Osteoblast (primary cell): ENCODE data around the gene APC2. TPM values are rescaled to one million over a fixed set of nuclear protein-coding genes. Genes with fewer than 3 reads are reported as not detected.
A peak's percentile ranks its signal among the peaks of the same experiment; 100 is the strongest.

ENCODE experiments used
- DNase-seq: peaks from one replicate; pipeline ENCODE4 v3.0.0; 2011; ENCODE audit warnings: low spot score, mixed read lengths; ENCODE audit not compliant: insufficient read length; ENCODE audit errors: missing footprints
- H2AFZ ChIP-seq: 2 replicates; pipeline ENCODE4 v1.6.0; 2011; ENCODE audit warnings: mild to moderate bottlenecking, low read length
- H3K27ac ChIP-seq: 2 replicates; pipeline ENCODE4 v1.5.1; 2011; ENCODE audit warnings: mild to moderate bottlenecking, low read depth, low read length, moderate library complexity
- H3K27me3 ChIP-seq: 2 replicates; pipeline ENCODE4 v1.6.0; 2012; ENCODE audit warnings: mild to moderate bottlenecking, control low read depth, inconsistent platforms, low read length, moderate library complexity; ENCODE audit not compliant: insufficient read depth
- H3K36me3 ChIP-seq: 2 replicates; pipeline ENCODE4 v1.5.1; 2011; ENCODE audit warnings: mild to moderate bottlenecking, low read length, control low read depth, moderate library complexity; ENCODE audit not compliant: insufficient read depth
- H3K4me1 ChIP-seq: 2 replicates; pipeline ENCODE4 v1.5.1; 2011; ENCODE audit warnings: mild to moderate bottlenecking, low read length, control low read depth, moderate library complexity; ENCODE audit not compliant: insufficient read depth
- H3K4me2 ChIP-seq: 2 replicates; pipeline ENCODE4 v1.6.0; 2011; ENCODE audit warnings: mild to moderate bottlenecking, low read length; ENCODE audit not compliant: insufficient read depth
- H3K4me3 ChIP-seq: fragments of 200-600 bp; sonication (generic); 3 replicates; pipeline ENCODE4 v1.5.1; 2012; ENCODE audit warnings: mild to moderate bottlenecking, low read length, inconsistent platforms; ENCODE audit not compliant: insufficient read depth
- H3K79me2 ChIP-seq: 2 replicates; pipeline ENCODE4 v1.6.0; 2012; ENCODE audit warnings: mild to moderate bottlenecking, low read length, control low read depth, inconsistent platforms; ENCODE audit not compliant: insufficient read depth
- H3K9me3 ChIP-seq: 2 replicates; pipeline ENCODE4 v1.5.1; 2011; ENCODE audit warnings: low read depth, low read length, control low read depth
- H4K20me1 ChIP-seq: 2 replicates; pipeline ENCODE4 v1.6.0; 2012; ENCODE audit warnings: mild to moderate bottlenecking, low read length, control low read depth; ENCODE audit not compliant: insufficient read depth
- total RNA-seq: library from RNA; depleted of rRNA; stranded (reverse); fragments of >200 nt; gene quantifications from 2 replicates; pipeline ENCODE4 v1.2.3, GENCODE V29; 2012
- TF ChIP-seq, protein P1 (sequence below): IDR thresholded peaks from 2 replicates; pipeline ENCODE4 v1.5.1; 2011; ENCODE audit warnings: mild to moderate bottlenecking, low read depth, low read length, moderate library complexity; ENCODE audit errors: extremely low read depth

Gene APC2
- total RNA-seq, 1 donor: 0.36 TPM

DNA sequence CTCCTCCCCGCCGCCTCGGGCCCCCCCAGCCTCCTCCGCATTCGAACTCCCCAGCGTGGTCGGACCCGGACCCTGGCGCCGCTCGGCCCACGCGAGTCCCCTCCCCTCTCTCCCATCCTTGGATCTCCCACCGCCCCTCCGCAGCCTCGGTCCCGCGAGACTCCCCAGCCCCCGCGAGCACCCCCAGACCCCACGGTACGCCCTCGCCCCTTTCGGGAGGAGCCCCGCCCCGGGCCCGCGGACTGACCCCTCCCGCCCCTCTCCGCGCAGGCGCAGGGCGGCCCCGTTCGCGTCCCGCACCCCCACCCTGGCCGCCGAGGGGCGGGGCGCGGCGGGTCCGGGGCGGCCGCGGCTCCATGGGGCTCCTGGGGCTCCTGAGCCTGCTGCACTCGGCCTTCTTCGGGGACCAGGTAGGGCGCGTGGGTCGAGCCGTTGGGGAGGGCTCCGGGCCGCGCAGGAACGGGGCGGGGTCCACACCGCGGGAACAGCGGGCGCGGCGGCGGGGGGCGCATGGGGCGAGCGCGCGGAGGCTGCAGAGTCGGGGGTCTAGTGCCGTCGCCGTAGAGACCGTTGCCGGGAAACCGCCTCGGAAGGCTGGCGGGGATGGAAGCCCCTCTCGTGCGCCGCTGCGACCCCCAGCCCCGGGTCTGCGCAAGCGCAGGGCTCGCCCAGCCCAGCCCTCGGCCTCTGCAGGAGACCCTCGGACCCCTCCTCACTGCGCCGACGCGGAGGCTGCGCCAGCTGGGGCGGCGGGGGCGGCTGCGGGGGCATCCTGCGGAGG lies 3.8 kb upstream of the APC2 start:
- Histone ChIP-seq H3K4me3 (no peak overlapping the region), H4K20me1 (peaks cover 52% of the 10 kb centered on the region)

DNA sequence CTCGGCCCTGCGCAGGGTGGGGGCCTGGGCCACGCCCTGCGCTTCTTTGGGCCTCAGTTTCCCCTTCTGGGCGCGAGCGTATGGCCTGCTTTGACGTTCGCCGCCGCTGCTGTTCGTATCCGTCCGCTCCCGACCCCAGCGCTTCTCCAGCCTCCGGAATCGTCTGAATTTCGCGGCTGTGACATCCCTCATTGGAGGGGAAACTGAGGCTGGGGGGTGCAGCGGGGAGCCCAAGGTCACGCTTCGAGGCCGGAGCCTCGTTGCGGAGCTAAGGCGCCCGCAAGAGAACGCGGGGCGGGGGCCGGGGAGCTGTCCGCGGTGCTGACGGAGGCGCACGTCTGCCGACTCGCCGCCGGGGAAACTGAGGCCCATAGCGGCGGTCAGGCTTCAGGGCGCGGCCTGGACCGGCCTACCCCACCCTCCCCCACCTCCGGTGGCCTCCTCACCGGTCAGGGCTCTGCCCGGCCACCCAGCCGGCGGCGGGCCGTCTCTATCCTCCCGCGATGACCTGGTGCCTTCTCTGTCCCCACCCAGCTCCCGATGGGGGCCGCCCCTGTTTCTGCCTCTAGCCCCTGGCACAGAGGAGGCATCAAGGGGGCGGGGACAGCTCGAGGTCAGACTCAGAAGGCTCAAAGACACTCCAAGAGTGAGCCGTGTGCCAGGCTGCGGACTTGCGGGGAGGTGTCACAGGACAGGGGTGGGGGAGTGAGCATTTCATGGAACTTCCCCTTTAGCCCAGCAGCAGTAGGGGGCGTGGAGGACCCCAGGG lies 3.0 kb upstream of the APC2 start:
- peaks cover 60% of the 10 kb centered on the region for H3K27me3 ChIP-seq
- peak; percentile 93 for DNase-seq
- H3K79me2 ChIP-seq: peaks cover 2% of the 10 kb centered on the region
- H3K9me3 ChIP-seq: no peaks in the 10 kb centered on the region
- no peak overlapping the region for H3K4me2 ChIP-seq
- H3K4me1 ChIP-seq: peaks cover 3% of the 10 kb centered on the region
- no peak overlapping the region for H3K4me3 ChIP-seq
- no peak overlapping the region for H3K27ac ChIP-seq
- H3K36me3 ChIP-seq: peaks cover 14% of the 10 kb centered on the region
- H4K20me1 ChIP-seq: peaks cover 44% of the 10 kb centered on the region
- H2AFZ ChIP-seq: no peak overlapping the region
- TF ChIP-seq, protein P1, sequence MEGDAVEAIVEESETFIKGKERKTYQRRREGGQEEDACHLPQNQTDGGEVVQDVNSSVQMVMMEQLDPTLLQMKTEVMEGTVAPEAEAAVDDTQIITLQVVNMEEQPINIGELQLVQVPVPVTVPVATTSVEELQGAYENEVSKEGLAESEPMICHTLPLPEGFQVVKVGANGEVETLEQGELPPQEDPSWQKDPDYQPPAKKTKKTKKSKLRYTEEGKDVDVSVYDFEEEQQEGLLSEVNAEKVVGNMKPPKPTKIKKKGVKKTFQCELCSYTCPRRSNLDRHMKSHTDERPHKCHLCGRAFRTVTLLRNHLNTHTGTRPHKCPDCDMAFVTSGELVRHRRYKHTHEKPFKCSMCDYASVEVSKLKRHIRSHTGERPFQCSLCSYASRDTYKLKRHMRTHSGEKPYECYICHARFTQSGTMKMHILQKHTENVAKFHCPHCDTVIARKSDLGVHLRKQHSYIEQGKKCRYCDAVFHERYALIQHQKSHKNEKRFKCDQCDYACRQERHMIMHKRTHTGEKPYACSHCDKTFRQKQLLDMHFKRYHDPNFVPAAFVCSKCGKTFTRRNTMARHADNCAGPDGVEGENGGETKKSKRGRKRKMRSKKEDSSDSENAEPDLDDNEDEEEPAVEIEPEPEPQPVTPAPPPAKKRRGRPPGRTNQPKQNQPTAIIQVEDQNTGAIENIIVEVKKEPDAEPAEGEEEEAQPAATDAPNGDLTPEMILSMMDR: no peak

More for the DNA sequence above, 3.8 kb upstream of the APC2 start:
- Histone ChIP-seq H3K9me3 (no peaks in the 10 kb centered on the region), H3K27me3 (peaks cover 52% of the 10 kb centered on the region), H3K36me3 (peaks cover 22% of the 10 kb centered on the region), H3K79me2 (peaks cover 9% of the 10 kb centered on the region), H3K4me2 (no peak overlapping the region), H3K27ac (no peak overlapping the region), H3K4me1 (peaks cover 3% of the 10 kb centered on the region), H2AFZ (no peak overlapping the region)
- DNase-seq: peak; percentile 92
- TF ChIP-seq, protein P1: no peak

DNA sequence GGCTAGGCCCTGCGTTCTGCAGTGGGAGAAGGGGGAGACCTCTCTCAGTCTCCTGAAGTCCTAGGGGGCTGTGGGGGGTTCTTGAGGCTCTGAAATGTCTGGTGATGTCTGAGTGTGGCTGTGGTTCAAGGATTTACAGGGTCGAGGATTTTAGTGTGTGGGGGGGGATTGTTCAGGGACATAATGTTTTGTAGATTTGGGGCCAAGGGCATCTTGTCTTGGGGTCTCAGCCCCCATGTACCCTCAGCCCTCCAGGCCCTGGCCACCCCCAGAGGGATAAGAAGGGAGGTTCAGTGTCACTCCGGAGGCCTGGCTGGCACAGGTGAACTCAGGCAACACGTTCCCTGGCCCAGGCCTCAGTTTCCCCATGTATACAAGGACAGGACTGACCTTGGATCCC lies 2.4 kb upstream of the APC2 start:
- Histone ChIP-seq H3K4me2 (no peak overlapping the region), H4K20me1 (peaks cover 41% of the 10 kb centered on the region), H3K79me2 (no peaks in the 10 kb centered on the region), H3K4me3 (no peak overlapping the region), H2AFZ (no peak overlapping the region), H3K4me1 (peaks cover 3% of the 10 kb centered on the region), H3K36me3 (peaks cover 8% of the 10 kb centered on the region), H3K9me3 (no peaks in the 10 kb centered on the region), H3K27ac (no peak overlapping the region), H3K27me3 (peaks cover 66% of the 10 kb centered on the region)
- DNase-seq: peak; percentile 84
- TF ChIP-seq, protein P1: no peak

DNA sequence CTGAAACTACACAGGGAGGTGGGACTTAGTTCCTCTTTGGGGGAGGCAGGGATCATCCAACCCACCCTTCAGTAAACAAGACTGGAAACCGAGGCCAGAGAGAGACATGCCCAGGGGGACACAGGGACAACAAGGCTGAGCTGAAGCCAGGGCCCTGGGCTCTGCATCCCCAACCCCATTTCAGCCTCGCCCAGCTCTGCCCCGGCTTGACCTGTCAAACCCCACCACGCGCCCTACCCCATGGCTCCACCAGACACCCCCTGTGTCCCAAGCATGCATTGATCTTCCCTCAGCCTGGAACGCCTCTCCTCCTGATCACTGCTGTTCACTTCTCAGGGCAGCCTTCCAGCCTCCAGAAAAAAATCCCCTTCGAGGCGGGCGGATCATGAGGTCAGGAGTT lies 2.0 kb upstream of the APC2 start:
- Histone ChIP-seq H3K4me3 (no peak overlapping the region), H2AFZ (no peak overlapping the region), H3K9me3 (no peaks in the 10 kb centered on the region), H3K27ac (no peak overlapping the region), H3K4me2 (no peak overlapping the region), H3K27me3 (peaks cover 71% of the 10 kb centered on the region), H3K79me2 (no peaks in the 10 kb centered on the region), H3K36me3 (peaks cover 4% of the 10 kb centered on the region), H4K20me1 (peaks cover 39% of the 10 kb centered on the region), H3K4me1 (peaks cover 3% of the 10 kb centered on the region)
- TF ChIP-seq, protein P1: no peak
- DNase-seq: no peak
